Neuronal stem cell (in vitro differentiated cells): ENCODE measurements around the gene MB.

Experiments
- DNase-seq: peaks from one replicate; pipeline ENCODE4 v3.0.0-alpha.2; 2013; ENCODE audit warnings: low spot score
- H2AFZ ChIP-seq: one replicate; pipeline ENCODE4 v1.6.1; 2013; ENCODE audit warnings: mild to moderate bottlenecking, low read length, inconsistent platforms
- H2AK5ac ChIP-seq: 2 replicates; pipeline ENCODE4 v1.6.1; 2013; ENCODE audit warnings: low read depth, mild to moderate bottlenecking, inconsistent platforms, low read length, moderate library complexity, mixed read lengths
- H2BK120ac ChIP-seq: 2 replicates; pipeline ENCODE4 v1.6.1; 2013; ENCODE audit warnings: low read depth, mild to moderate bottlenecking, inconsistent platforms, low read length, moderate library complexity, mixed read lengths
- H2BK12ac ChIP-seq: one replicate; pipeline ENCODE4 v1.6.1; 2013; ENCODE audit warnings: low read length, inconsistent platforms
- H2BK15ac ChIP-seq: 2 replicates; pipeline ENCODE4 v1.6.1; 2013; ENCODE audit warnings: mild to moderate bottlenecking, low read length, inconsistent platforms, mixed read lengths
- H2BK5ac ChIP-seq: one replicate; pipeline ENCODE4 v1.6.1; 2013; ENCODE audit warnings: inconsistent platforms, mild to moderate bottlenecking, low read length, moderate library complexity
- H3K14ac ChIP-seq: one replicate; pipeline ENCODE4 v1.6.1; 2013; ENCODE audit warnings: low read length, inconsistent platforms
- H3K18ac ChIP-seq: 2 replicates; pipeline ENCODE4 v1.6.1; 2013; ENCODE audit warnings: low read length, inconsistent platforms
- H3K23ac ChIP-seq: 2 replicates; pipeline ENCODE4 v1.6.1; 2013; ENCODE audit warnings: low read depth, mild to moderate bottlenecking, mixed read lengths, low read length, inconsistent platforms; ENCODE audit not compliant: poor library complexity
- H3K27ac ChIP-seq: replicated peaks from 3 replicates; pipeline ENCODE4 v1.5.1; 2013; ENCODE audit warnings: low read length, inconsistent platforms
- H3K27me3 ChIP-seq, 3 experiments: 2 replicates each; pipeline ENCODE4 v1.6.1; 2013; ENCODE audit warnings: low read length in 3 of 3, mild to moderate bottlenecking in 2 of 3, inconsistent platforms in 1 of 3, low read depth in 1 of 3, mixed read lengths in 1 of 3, moderate library complexity in 1 of 3; ENCODE audit not compliant: control insufficient read depth in 3 of 3, insufficient read depth in 3 of 3
- H3K36me3 ChIP-seq, 2 donors: replicated peaks in 1 of 2; 2 replicates each; pipeline ENCODE4 v1.6.1; 2013; ENCODE audit warnings: low read length in 2 of 2; ENCODE audit not compliant: control insufficient read depth in 2 of 2, insufficient read depth in 2 of 2
- H3K4ac ChIP-seq: 2 replicates; pipeline ENCODE4 v1.6.1; 2013; ENCODE audit warnings: inconsistent platforms, mild to moderate bottlenecking, low read length, moderate library complexity
- H3K4me1 ChIP-seq, 2 donors: 1 replicate in 1 of 2; 2 replicates in 1 of 2; pipeline ENCODE4 v1.6.1; 2013; ENCODE audit warnings: low read length in 2 of 2, low read depth in 1 of 2; ENCODE audit not compliant: control insufficient read depth in 2 of 2, insufficient read depth in 1 of 2
- H3K4me2 ChIP-seq: one replicate; pipeline ENCODE4 v1.6.1; 2013; ENCODE audit warnings: mild to moderate bottlenecking, low read length, inconsistent platforms; ENCODE audit not compliant: insufficient read depth, poor library complexity, severe bottlenecking
- H3K4me3 ChIP-seq, 2 donors: 2 replicates each; pipeline ENCODE4 v1.5.1; 2013; ENCODE audit warnings: low read length in 2 of 2, mild to moderate bottlenecking in 2 of 2, inconsistent platforms in 1 of 2, moderate library complexity in 1 of 2
- H3K79me1 ChIP-seq: one replicate; pipeline ENCODE4 v1.6.1; 2013; ENCODE audit warnings: low read depth, mild to moderate bottlenecking, inconsistent platforms, low read length, moderate library complexity
- H3K9ac ChIP-seq: one replicate; pipeline ENCODE4 v1.6.1; 2013; ENCODE audit warnings: mild to moderate bottlenecking, low read depth, low read length, inconsistent platforms; ENCODE audit not compliant: poor library complexity
- H3K9me3 ChIP-seq, 2 donors: replicated peaks in 1 of 2; 2 replicates each; pipeline versions ENCODE3 to v1.6.1; 2013; ENCODE audit warnings: low read length in 2 of 2, mild to moderate bottlenecking in 2 of 2, inconsistent platforms in 1 of 2, low read depth in 1 of 2, mixed read lengths in 1 of 2, moderate library complexity in 1 of 2; ENCODE audit not compliant: control insufficient read depth in 2 of 2, insufficient read depth in 1 of 2
- H4K8ac ChIP-seq: one replicate; pipeline ENCODE4 v1.6.1; 2013; ENCODE audit warnings: low read depth, mild to moderate bottlenecking, inconsistent platforms, low read length, moderate library complexity
- H4K91ac ChIP-seq: one replicate; pipeline ENCODE4 v1.6.1; 2013; ENCODE audit warnings: low read length, low read depth, mild to moderate bottlenecking, inconsistent platforms; ENCODE audit not compliant: poor library complexity
- WGBS, 2 donors: extraction: QIAGEN DNeasy Blood & Tissue Kit; methylation state at CpG; one replicate each; pipeline ENCODE4 v1.1.7; 2013; ENCODE audit warnings: missing lambda C conversion rate in 2 of 2, mixed read lengths in 1 of 2; ENCODE audit not compliant: insufficient read length in 2 of 2, insufficient replicate concordance in 1 of 2; ENCODE audit errors: extremely low coverage in 2 of 2; 5-methylcytosine and 5-hydroxymethylcytosine counted together

MB gene

DNA sequence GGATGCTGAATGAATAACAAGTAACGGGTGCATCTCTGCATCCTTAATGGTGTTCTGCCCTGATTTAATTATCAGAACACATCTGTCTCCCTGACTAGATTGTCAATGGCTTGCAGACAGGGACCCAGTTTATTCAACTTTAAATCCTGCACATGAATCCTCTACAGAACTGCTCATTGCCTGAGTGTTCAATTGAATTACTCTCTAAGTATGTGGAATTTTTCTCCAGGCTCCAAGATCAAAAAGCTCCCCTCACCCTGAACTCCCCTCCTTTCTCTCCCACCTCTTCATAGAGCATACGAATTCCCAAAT is 11.8 kb downstream of the MB start:
- H3K4me3 ChIP-seq: no peak overlapping the region
- H3K9me3 ChIP-seq: peaks cover 0 to 2% of the 10 kb centered on the region in 2 donors
- no CpG with 5 or more reads among the region's 2 CpGs for WGBS, 2 donors
- no peaks in the 10 kb centered on the region for H3K79me1 ChIP-seq
- no peak overlapping the region for H2BK15ac ChIP-seq
- H4K91ac ChIP-seq: no peak overlapping the region
- no peak overlapping the region for H2BK5ac ChIP-seq
- H3K4me2 ChIP-seq: no peak overlapping the region
- peaks cover 0 to 8% (median 0%) of the 10 kb centered on the region in 3 experiments for H3K27me3 ChIP-seq
- no peak overlapping the region for H3K27ac ChIP-seq
- H3K14ac ChIP-seq: no peak overlapping the region
- H3K4ac ChIP-seq: no peak overlapping the region
- no peak overlapping the region for H2BK12ac ChIP-seq
- H2AK5ac ChIP-seq: no peak overlapping the region
- peaks cover 0 to 4% of the 10 kb centered on the region in 2 donors for H3K36me3 ChIP-seq
- no peak overlapping the region for H3K23ac ChIP-seq
- no peak overlapping the region for H4K8ac ChIP-seq
- no peak overlapping the region for H2BK120ac ChIP-seq
- H2AFZ ChIP-seq: no peak overlapping the region
- no peak for DNase-seq
- H3K9ac ChIP-seq: no peak overlapping the region
- H3K4me1 ChIP-seq: peaks cover 0 to 3% of the 10 kb centered on the region in 2 donors
- no peak overlapping the region for H3K18ac ChIP-seq

- no peak overlapping the region for H3K18ac ChIP-seq
- H2BK120ac ChIP-seq: no peak overlapping the region
- peaks cover 0 to 4% of the 10 kb centered on the region in 2 donors for H3K36me3 ChIP-seq
- H4K8ac ChIP-seq: no peak overlapping the region
- no peak for DNase-seq
- H3K4me3 ChIP-seq: no peak overlapping the region
- no peak overlapping the region for H3K9ac ChIP-seq
- H2BK5ac ChIP-seq: no peak overlapping the region
- H4K91ac ChIP-seq: no peak overlapping the region
- no peak overlapping the region for H3K23ac ChIP-seq
- no CpG with 5 or more reads among the region's 9 CpGs for WGBS, 2 donors
- H2AFZ ChIP-seq: no peak overlapping the region
- H3K4ac ChIP-seq: no peak overlapping the region
- H3K4me1 ChIP-seq: peaks cover 0 to 3% of the 10 kb centered on the region in 2 donors
- H3K4me2 ChIP-seq: no peak overlapping the region
- no peaks in the 10 kb centered on the region for H3K79me1 ChIP-seq
- no peak overlapping the region for H2BK12ac ChIP-seq
- no peak overlapping the region for H3K14ac ChIP-seq
- H2AK5ac ChIP-seq: no peak overlapping the region
- no peak overlapping the region for H2BK15ac ChIP-seq
- H3K9me3 ChIP-seq: peaks cover 0 to 2% of the 10 kb centered on the region in 2 donors
- no peak overlapping the region for H3K27ac ChIP-seq
- H3K27me3 ChIP-seq: peaks cover 0 to 8% (median 0%) of the 10 kb centered on the region in 3 experiments
Measured at GRCh38 chr22:35604621-35605368, 12.3 kb downstream of the MB start.

GRCh38 chr22:35601743-35602615 is 15.2 kb downstream of the MB start:
- no peak for DNase-seq
- Histone ChIP-seq H2BK12ac (no peak overlapping the region), H3K23ac (no peak overlapping the region), H3K4me1 (peaks cover 0 to 2% of the 10 kb centered on the region in 2 donors), H3K36me3 (peaks cover 0 to 4% of the 10 kb centered on the region in 2 donors), H3K14ac (peak overlapping the region; percentile 10), H3K27ac (no peak overlapping the region), H3K9ac (peak overlapping the region; percentile 5), H2AK5ac (no peak overlapping the region), H4K8ac (no peak overlapping the region), H2BK5ac (no peak overlapping the region), H3K27me3 (peaks cover 0 to 15% (median 0%) of the 10 kb centered on the region in 3 experiments), H3K18ac (peak overlapping the region; percentile 23), H3K79me1 (no peaks in the 10 kb centered on the region), H4K91ac (peak overlapping the region; percentile 12), H2BK120ac (no peak overlapping the region), H2BK15ac (no peak overlapping the region), H3K4me3 (no peak overlapping the region), H3K9me3 (peaks cover 0 to 2% of the 10 kb centered on the region in 2 donors), H2AFZ (no peak overlapping the region), H3K4me2 (no peak overlapping the region), H3K4ac (no peak overlapping the region)
- no CpG with 5 or more reads among the region's 9 CpGs for WGBS, 2 donors

DNA sequence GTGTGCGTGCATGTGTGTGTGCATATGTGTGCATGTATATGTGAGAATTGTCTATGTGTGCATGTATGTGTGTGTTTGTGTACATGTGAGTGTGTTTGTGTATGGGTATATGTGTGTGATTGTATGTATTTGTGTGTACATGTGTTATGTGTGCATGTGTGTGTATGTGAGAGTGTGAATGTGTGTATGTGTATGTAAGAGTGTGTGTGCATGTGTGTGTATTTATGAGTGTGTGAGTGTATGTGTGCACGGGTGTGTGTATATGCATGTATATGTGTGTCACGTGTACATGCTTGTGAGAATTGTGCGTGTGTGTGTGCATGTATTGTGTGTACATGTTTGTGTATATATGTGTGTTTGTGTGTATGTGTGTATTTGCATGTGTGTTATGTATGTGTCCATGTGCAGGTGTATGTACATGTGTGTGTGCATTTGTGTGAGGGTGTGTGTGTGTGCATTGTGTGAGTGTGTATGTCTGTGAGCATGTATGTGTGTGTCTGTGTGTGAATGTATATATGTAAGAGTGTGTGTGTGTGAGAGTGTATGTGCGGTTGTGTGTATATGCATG is 16.0 kb downstream of the MB start:
- Histone ChIP-seq H3K79me1 (no peaks in the 10 kb centered on the region), H2BK15ac (no peak overlapping the region), H2BK120ac (no peak overlapping the region), H3K4me2 (no peak overlapping the region), H2BK12ac (no peak overlapping the region), H2BK5ac (no peak overlapping the region), H3K9ac (no peak overlapping the region), H3K4me3 (peak overlapping the region in 1 of 2 donors; percentile 48), H3K9me3 (peaks cover 0 to 2% of the 10 kb centered on the region in 2 donors), H3K23ac (no peak overlapping the region), H3K14ac (no peak overlapping the region), H3K18ac (no peak overlapping the region), H3K4ac (no peak overlapping the region), H4K8ac (peak overlapping the region; percentile 25), H3K27me3 (peaks cover 0 to 10% (median 0%) of the 10 kb centered on the region in 3 experiments), H3K4me1 (peaks cover 0 to 2% of the 10 kb centered on the region in 2 donors), H4K91ac (peak overlapping the region; percentile 12), H3K36me3 (peaks cover 0 to 4% of the 10 kb centered on the region in 2 donors), H3K27ac (no peak overlapping the region), H2AK5ac (no peak overlapping the region), H2AFZ (no peak overlapping the region)
- no peak for DNase-seq
- WGBS, 2 donors: 100% methylated on average over 1 of the region's 5 CpGs; no CpG with 5 or more reads in 1 of the 2 donors
